ENCODE data around the gene CRHR2. TPM values are rescaled to one million over a fixed set of nuclear protein-coding genes. Genes with fewer than 3 reads are reported as not detected.

The CRHR2 gene
- total RNA-seq (under 1 TPM in 1 of 5 donors, not detected in 4; 0.09 TPM), total RNA-seq (0 to 0.12 (median 0) reads per million in 29 experiments)
- total RNA-seq (2013), result not detected

DNA sequence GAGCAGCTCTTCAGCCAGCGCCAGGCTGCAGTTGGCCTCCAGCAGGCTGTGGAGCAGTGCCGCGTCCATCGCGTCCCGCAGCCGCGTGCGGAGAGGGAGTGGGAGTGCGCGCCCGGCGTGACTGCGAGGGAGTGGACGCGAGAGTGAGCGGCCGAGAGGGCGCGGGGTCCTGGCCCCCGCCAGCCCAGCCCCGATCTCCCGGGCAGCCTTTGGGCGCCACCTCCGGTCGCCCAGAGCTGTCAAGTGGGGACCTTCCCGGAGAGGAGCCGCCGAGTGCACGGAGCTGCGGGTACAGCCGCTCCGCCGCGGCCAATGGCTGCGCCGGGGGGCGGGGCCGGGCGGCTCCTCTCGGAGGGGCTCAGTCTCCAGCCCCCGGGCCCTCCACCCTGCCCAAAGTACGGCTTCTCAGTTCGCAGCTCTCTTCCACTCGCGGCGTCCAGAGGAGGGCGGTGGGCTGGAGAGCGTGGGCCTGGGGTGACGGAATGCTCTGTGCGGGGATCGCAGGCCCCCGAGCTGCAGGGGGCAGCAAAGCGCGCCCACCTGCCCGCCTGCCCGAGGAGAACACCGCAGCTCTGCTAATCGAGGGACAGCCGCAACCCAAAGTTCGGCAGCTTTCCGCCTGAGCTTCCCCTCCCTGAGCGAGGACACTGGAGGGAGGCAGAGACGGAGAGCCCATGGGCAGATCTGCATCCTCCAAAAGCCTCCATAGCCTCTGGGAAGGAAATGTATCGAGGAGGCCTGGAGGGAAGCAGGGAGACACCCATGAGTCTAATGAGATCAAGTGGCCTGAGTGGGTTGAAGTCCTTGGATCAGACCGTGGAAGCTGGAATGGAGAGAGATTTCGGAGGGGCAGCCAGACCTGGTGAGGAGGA, at the start of gene CRHR2:
CRHR2 (minus strand) TSS at position 245 of the 872 bp plus-strand sequence; CDS start at position 69, 176 bp downstream.
- Mint-ChIP-seq H3K27ac (peak within 1 kb of the TSS in 1 of 2 donors; percentile 22), H3K4me1 (peaks cover 9 to 18% (median 12%) of the 10 kb centered on the region in 3 donors), H3K4me3 (peak within 1 kb of the TSS; percentile 66 to 84 (median 73)), H3K27me3 (peaks cover 50 to 65% of the 10 kb centered on the region in 2 donors), H3K9me3 (no peaks in the 10 kb centered on the region), H3K36me3 (no peaks in the 10 kb centered on the region)
- ATAC-seq (replicated peaks in 1 of 4), result peak; percentile 72 to 93 (median 78)
- no peaks in the 10 kb centered on the region for H3K9me3 ChIP-seq
- DNase-seq, result peak in 30 of 35 experiments; percentile 2 to 54 (median 18)
- no peaks in the 10 kb centered on the region for H3K36me3 ChIP-seq (ENCODE audit: control insufficient read depth in 2 of 2, extremely low read depth in 1 of 2, insufficient read depth in 1 of 2, low read length in 1 of 2)
- CTCF ChIA-PET, result interaction anchor here (0.8 to 3.2 kb wide), 3 partner anchors 14 to 58 kb away, joined by 3 to 16 read pairs (median 4); no protein-coding TSS in a partner anchor
- 5% methylated on average over 57 of the region's 67 CpGs for WGBS (ENCODE audit: insufficient coverage)
- peaks cover 0 to 17% of the 10 kb centered on the region in 2 experiments for H3K4me1 ChIP-seq (ENCODE audit: control insufficient read depth in 1 of 2, extremely low read depth in 1 of 2, insufficient read depth in 2 of 2, low read length in 2 of 2)
- POLR2A ChIA-PET, result no interaction called here
- no peak within 1 kb of the TSS for H3K27ac ChIP-seq (ENCODE audit: low read length)
- H3K4me3 ChIP-seq (ENCODE audit: control insufficient read depth in 1 of 2, extremely low read depth in 1 of 2, low read length in 1 of 2), result peak within 1 kb of the TSS; percentile 40 to 46
- peaks cover 11 to 73% of the 10 kb centered on the region in 2 experiments for H3K27me3 ChIP-seq (replicated peaks in 1 of 2; ENCODE audit: control insufficient read depth in 2 of 2, extremely low read depth in 1 of 2, insufficient read depth in 2 of 2, low read length in 1 of 2)

DNA sequence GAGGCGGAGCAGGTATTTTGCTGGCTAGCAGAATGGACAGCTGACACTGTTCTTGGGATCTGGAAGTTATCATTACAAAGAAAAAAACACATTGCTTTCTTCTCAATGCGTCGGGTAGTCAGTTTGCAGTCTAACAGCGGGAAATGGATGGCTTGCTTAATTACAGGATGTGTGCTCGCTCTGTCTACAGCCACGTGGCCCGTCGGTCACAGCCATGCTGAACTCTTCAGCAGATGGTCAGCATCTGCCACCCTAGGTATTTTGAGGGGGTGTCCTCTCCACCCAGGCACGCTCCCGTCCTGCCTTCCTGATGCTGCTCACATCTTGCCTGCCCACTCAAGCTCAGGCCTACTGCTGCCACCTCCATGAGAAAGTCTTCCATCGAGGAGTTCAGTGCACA, 49.3 kb upstream of the CRHR2 start:
- H3K4me3 ChIP-seq (ENCODE audit: control insufficient read depth in 1 of 2, extremely low read depth in 1 of 2, low read length in 1 of 2), result no peak overlapping the region
- H3K4me1 ChIP-seq (ENCODE audit: control insufficient read depth in 1 of 2, extremely low read depth in 1 of 2, insufficient read depth in 2 of 2, low read length in 2 of 2), result peaks cover 21 to 59% of the 10 kb centered on the region in 2 experiments
- ChIA-PET POLR2A (no interaction called here), CTCF (interaction anchor here in 1 of 2 donors (0.9 kb wide), 1 partner anchor 8 kb away, joined by 4 read pairs; no protein-coding TSS in a partner anchor)
- Mint-ChIP-seq H3K27ac (peak overlapping the region in 1 of 2 donors; percentile 50), H3K4me1 (peaks cover 51 to 75% (median 56%) of the 10 kb centered on the region in 3 donors), H3K36me3 (no peaks in the 10 kb centered on the region), H3K4me3 (peak overlapping the region in 1 of 3 donors; percentile 57), H3K27me3 (no peaks in the 10 kb centered on the region), H3K9me3 (no peaks in the 10 kb centered on the region)
- WGBS (ENCODE audit: insufficient coverage), result 13% methylated on average over 3 of the region's 11 CpGs
- ATAC-seq (replicated peaks in 1 of 4), result no peak
- H3K27me3 ChIP-seq (replicated peaks in 1 of 2; ENCODE audit: control insufficient read depth in 2 of 2, extremely low read depth in 1 of 2, insufficient read depth in 2 of 2, low read length in 1 of 2), result no peaks in the 10 kb centered on the region
- H3K36me3 ChIP-seq (ENCODE audit: control insufficient read depth in 2 of 2, extremely low read depth in 1 of 2, insufficient read depth in 1 of 2, low read length in 1 of 2), result no peaks in the 10 kb centered on the region
- H3K9me3 ChIP-seq, result no peaks in the 10 kb centered on the region
- H3K27ac ChIP-seq (ENCODE audit: low read length), result no peak overlapping the region
- no peak for DNase-seq

DNA sequence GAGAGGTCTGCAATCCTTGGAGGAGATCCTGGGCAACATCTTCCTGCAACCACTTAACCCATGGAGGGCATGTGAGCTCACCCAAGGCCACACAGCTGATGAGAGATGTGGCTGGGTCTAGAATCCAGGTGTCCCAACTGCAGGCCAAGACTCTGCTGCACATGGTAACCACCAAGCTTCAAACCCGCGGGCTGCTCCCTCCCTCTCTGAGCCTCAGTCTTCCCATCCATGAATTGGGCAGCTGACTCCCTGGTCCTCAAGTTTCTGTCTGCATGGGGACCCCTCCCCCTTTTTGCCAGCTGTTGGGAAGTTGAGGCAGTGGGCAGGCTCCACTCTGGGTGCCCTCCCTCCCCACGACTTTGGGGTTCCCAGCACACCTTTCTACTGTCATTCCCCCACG, 48.7 kb upstream of the CRHR2 start:
- Mint-ChIP-seq H3K27me3 (no peaks in the 10 kb centered on the region), H3K36me3 (no peaks in the 10 kb centered on the region), H3K9me3 (no peaks in the 10 kb centered on the region), H3K4me3 (peak overlapping the region in 1 of 3 donors; percentile 57), H3K27ac (peak overlapping the region in 1 of 2 donors; percentile 50), H3K4me1 (peaks cover 56 to 81% (median 62%) of the 10 kb centered on the region in 3 donors)
- Histone ChIP-seq H3K9me3 (no peaks in the 10 kb centered on the region), H3K27me3 (replicated peaks in 1 of 2; ENCODE audit: control insufficient read depth in 2 of 2, extremely low read depth in 1 of 2, insufficient read depth in 2 of 2, low read length in 1 of 2) (no peaks in the 10 kb centered on the region), H3K4me1 (ENCODE audit: control insufficient read depth in 1 of 2, extremely low read depth in 1 of 2, insufficient read depth in 2 of 2, low read length in 2 of 2) (peaks cover 24 to 65% of the 10 kb centered on the region in 2 experiments), H3K27ac (ENCODE audit: low read length) (no peak overlapping the region), H3K36me3 (ENCODE audit: control insufficient read depth in 2 of 2, extremely low read depth in 1 of 2, insufficient read depth in 1 of 2, low read length in 1 of 2) (no peaks in the 10 kb centered on the region), H3K4me3 (ENCODE audit: control insufficient read depth in 1 of 2, extremely low read depth in 1 of 2, low read length in 1 of 2) (no peak overlapping the region)
- DNase-seq, result no peak
- 85% methylated on average over 3 of the region's 4 CpGs for WGBS (ENCODE audit: insufficient coverage)
- ChIA-PET CTCF (interaction anchor here (0.9 to 1.5 kb wide), 3 partner anchors 8 to 11 kb away, joined by 3 to 5 read pairs (median 4); no protein-coding TSS in a partner anchor), POLR2A (no interaction called here)
- no peak for ATAC-seq (replicated peaks in 1 of 4)

DNA sequence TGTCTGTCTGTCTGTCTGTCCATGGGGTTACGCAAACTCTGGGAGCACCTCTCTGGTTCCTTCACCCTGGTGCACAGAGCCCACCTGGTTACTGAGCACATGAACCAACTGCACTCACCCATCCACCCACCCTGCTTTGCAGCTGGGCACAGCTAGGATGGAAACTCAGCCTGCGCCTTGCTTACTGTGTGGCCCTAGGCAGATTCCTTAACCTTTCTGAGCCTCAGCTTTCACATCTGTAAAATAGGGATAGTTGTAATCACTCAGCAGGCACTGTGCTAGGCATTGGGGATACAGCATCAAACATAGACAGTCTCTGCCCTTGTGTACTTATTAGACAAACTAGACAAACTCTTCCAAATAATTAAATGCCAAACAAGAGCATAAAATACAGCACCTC, 47.8 kb upstream of the CRHR2 start:
- no peak overlapping the region for H3K4me3 Mint-ChIP-seq
- no peak overlapping the region for H3K4me3 ChIP-seq (ENCODE audit: control insufficient read depth in 1 of 2, extremely low read depth in 1 of 2, low read length in 1 of 2)
- H3K4me1 ChIP-seq (ENCODE audit: control insufficient read depth in 1 of 2, extremely low read depth in 1 of 2, insufficient read depth in 2 of 2, low read length in 2 of 2), result peaks cover 30 to 72% of the 10 kb centered on the region in 2 experiments

DNA sequence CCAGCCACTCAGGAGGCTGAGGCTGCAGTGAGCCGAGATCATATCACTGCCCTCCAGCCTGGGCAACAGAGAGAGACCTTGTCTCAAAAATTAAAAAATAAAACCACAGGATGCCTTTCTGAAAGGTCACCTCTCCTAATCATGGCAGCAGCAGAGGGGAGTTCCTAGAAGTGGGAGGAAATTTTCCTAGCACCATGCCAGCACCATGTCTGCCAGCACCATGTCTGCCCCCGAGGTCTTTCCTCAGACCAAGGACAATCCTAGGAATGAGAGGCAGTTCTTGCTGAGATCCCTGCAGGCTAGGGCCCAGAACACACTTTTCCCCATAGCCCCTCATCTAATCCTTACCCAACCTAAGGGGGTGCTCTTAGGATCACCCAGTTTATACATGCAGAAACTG, 47.4 kb upstream of the CRHR2 start:
- H3K4me3 Mint-ChIP-seq, result no peak overlapping the region
- Histone ChIP-seq H3K4me1 (ENCODE audit: control insufficient read depth in 1 of 2, extremely low read depth in 1 of 2, insufficient read depth in 2 of 2, low read length in 2 of 2) (peaks cover 30 to 72% of the 10 kb centered on the region in 2 experiments), H3K36me3 (ENCODE audit: control insufficient read depth in 2 of 2, extremely low read depth in 1 of 2, insufficient read depth in 1 of 2, low read length in 1 of 2) (no peaks in the 10 kb centered on the region), H3K27me3 (replicated peaks in 1 of 2; ENCODE audit: control insufficient read depth in 2 of 2, extremely low read depth in 1 of 2, insufficient read depth in 2 of 2, low read length in 1 of 2) (no peaks in the 10 kb centered on the region), H3K27ac (ENCODE audit: low read length) (no peak overlapping the region), H3K4me3 (ENCODE audit: control insufficient read depth in 1 of 2, extremely low read depth in 1 of 2, low read length in 1 of 2) (no peak overlapping the region), H3K9me3 (no peaks in the 10 kb centered on the region)
- peaks cover 65 to 88% (median 69%) of the 10 kb centered on the region in 3 donors for H3K4me1 Mint-ChIP-seq
- WGBS (ENCODE audit: insufficient coverage), result 83% methylated on average over 1 of the region's 2 CpGs
- no peak for ATAC-seq (replicated peaks in 1 of 4)
- DNase-seq, result no peak
- H3K9me3 Mint-ChIP-seq, result no peaks in the 10 kb centered on the region
- CTCF ChIA-PET, result interaction anchor here (1.1 to 1.5 kb wide), 2 partner anchors 9 to 11 kb away, joined by 4 to 5 read pairs; no protein-coding TSS in a partner anchor
- peaks cover 3% of the 10 kb centered on the region for H3K36me3 Mint-ChIP-seq
- H3K27me3 Mint-ChIP-seq, result no peaks in the 10 kb centered on the region
- POLR2A ChIA-PET, result no interaction called here
- H3K27ac Mint-ChIP-seq, result peak overlapping the region in 1 of 2 donors; percentile 96

More for the DNA sequence above, 47.8 kb upstream of the CRHR2 start:
- no peaks in the 10 kb centered on the region for H3K36me3 ChIP-seq (ENCODE audit: control insufficient read depth in 2 of 2, extremely low read depth in 1 of 2, insufficient read depth in 1 of 2, low read length in 1 of 2)
- H3K9me3 ChIP-seq, result no peaks in the 10 kb centered on the region
- Mint-ChIP-seq H3K27me3 (no peaks in the 10 kb centered on the region), H3K27ac (peak overlapping the region; percentile 36 to 96), H3K9me3 (no peaks in the 10 kb centered on the region), H3K36me3 (no peaks in the 10 kb centered on the region), H3K4me1 (peaks cover 62 to 88% (median 68%) of the 10 kb centered on the region in 3 donors)
- WGBS (ENCODE audit: insufficient coverage), result 100% methylated on average over 1 of the region's 2 CpGs
- no peaks in the 10 kb centered on the region for H3K27me3 ChIP-seq (replicated peaks in 1 of 2; ENCODE audit: control insufficient read depth in 2 of 2, extremely low read depth in 1 of 2, insufficient read depth in 2 of 2, low read length in 1 of 2)
- ATAC-seq (replicated peaks in 1 of 4) (no peak), DNase-seq (no peak)
- H3K27ac ChIP-seq (ENCODE audit: low read length), result no peak overlapping the region
- ChIA-PET CTCF (interaction anchor here (1.1 to 1.5 kb wide), 3 partner anchors 9 to 12 kb away, joined by 3 to 5 read pairs (median 4); no protein-coding TSS in a partner anchor), POLR2A (no interaction called here)

DNA sequence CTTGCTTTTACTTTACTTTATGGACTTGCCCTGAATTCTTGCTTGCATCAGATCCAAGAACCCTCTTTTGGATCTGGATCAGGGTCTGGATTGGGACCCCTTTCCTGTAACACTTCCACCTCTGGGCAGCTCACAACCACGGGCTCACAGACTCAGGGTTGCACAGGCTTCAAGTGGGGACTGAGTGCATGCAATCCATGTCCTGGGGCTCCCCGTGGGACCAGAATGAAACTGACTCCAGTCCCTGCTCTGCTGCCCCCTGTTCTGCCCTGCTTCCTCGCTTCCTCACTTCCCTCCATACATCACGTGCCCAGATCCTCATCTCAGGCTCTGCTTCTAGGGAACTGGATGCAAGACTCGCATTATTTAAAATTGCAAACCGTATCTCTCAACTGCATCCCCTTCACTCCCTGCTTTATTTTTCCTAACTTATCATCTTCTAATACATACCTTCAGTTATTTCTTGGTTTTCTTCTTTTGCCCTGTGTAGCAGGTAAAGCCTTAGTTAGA, 46.4 kb upstream of the CRHR2 start:
- no peak overlapping the region for H3K27ac ChIP-seq (ENCODE audit: low read length)
- Mint-ChIP-seq H3K27ac (peak overlapping the region; percentile 96 to 98), H3K27me3 (no peaks in the 10 kb centered on the region), H3K9me3 (no peaks in the 10 kb centered on the region), H3K4me1 (peaks cover 65 to 80% (median 70%) of the 10 kb centered on the region in 3 donors), H3K36me3 (peaks cover 4% of the 10 kb centered on the region), H3K4me3 (peak overlapping the region in 2 of 3 donors; percentile 15 to 83)
- ATAC-seq (replicated peaks in 1 of 4), result no peak
- no peak overlapping the region for H3K4me3 ChIP-seq (ENCODE audit: control insufficient read depth in 1 of 2, extremely low read depth in 1 of 2, low read length in 1 of 2)
- H3K27me3 ChIP-seq (replicated peaks in 1 of 2; ENCODE audit: control insufficient read depth in 2 of 2, extremely low read depth in 1 of 2, insufficient read depth in 2 of 2, low read length in 1 of 2), result no peaks in the 10 kb centered on the region
- H3K36me3 ChIP-seq (ENCODE audit: control insufficient read depth in 2 of 2, extremely low read depth in 1 of 2, insufficient read depth in 1 of 2, low read length in 1 of 2), result no peaks in the 10 kb centered on the region
- ChIA-PET POLR2A (no interaction called here), CTCF (interaction anchor here in 1 of 2 donors (0.6 kb wide), 1 partner anchor 129 kb away, joined by 6 read pairs; no protein-coding TSS in a partner anchor)
- no peaks in the 10 kb centered on the region for H3K9me3 ChIP-seq
- no peak for DNase-seq
- 87% methylated on average over 6 of the region's 6 CpGs for WGBS (ENCODE audit: insufficient coverage)
- H3K4me1 ChIP-seq (ENCODE audit: control insufficient read depth in 1 of 2, extremely low read depth in 1 of 2, insufficient read depth in 2 of 2, low read length in 2 of 2), result peaks cover 30 to 73% of the 10 kb centered on the region in 2 experiments

All from T-cell (primary cell).